Activated naive CD4-positive, alpha-beta T cell (primary cell): ENCODE results near the gene POFUT1.
"Not testable (repeated sequence)": the region's sequence is repeated elsewhere in the genome, so short reads cannot be mapped to it uniquely, and the experiment has no call there.

Experiments used
- DNase-seq, 4 experiments: peaks; one replicate each; lab custom pipeline; 2025; lab: John Stamatoyannopoulos, UW

Gene POFUT1

GRCh38 chr20:32234135-32234808, 26.6 kb downstream of the POFUT1 start:
- no peak for DNase-seq

GRCh38 chr20:32235331-32236047, 27.8 kb downstream of the POFUT1 start:
- no peak for DNase-seq

- no peak for DNase-seq
Measured at GRCh38 chr20:32236048-32236533, 28.4 kb downstream of the POFUT1 start.

GRCh38 chr20:32236819-32237218, 29.1 kb downstream of the POFUT1 start:
- no peak for DNase-seq

GRCh38 chr20:32237419-32237818, 29.7 kb downstream of the POFUT1 start:
- DNase-seq, result no peak

- no peak for DNase-seq
Measured at GRCh38 chr20:32238483-32239425, 31.1 kb downstream of the POFUT1 start.

- DNase-seq, result no peak
Measured at GRCh38 chr20:32240205-32240604, 32.5 kb downstream of the POFUT1 start.

- DNase-seq, result no peak
Measured at GRCh38 chr20:32241807-32242206, 34.1 kb downstream of the POFUT1 start.

GRCh38 chr20:32244150-32244823, 36.6 kb downstream of the POFUT1 start:
- DNase-seq, result no peak

GRCh38 chr20:32244959-32245358, 37.3 kb downstream of the POFUT1 start:
- no peak for DNase-seq

- not testable (repeated sequence) for DNase-seq
Measured at GRCh38 chr20:32246208-32246607, 38.5 kb downstream of the POFUT1 start.

GRCh38 chr20:32248043-32248442, 40.4 kb downstream of the POFUT1 start:
- DNase-seq, result no peak

GRCh38 chr20:32249030-32249738, 41.5 kb downstream of the POFUT1 start:
- no peak for DNase-seq

- DNase-seq, result no peak
Measured at GRCh38 chr20:32251470-32251869, 43.8 kb downstream of the POFUT1 start.

GRCh38 chr20:32252189-32252588, 44.5 kb downstream of the POFUT1 start:
- peak in 3 of 4 experiments; percentile 4 to 20 (median 14) for DNase-seq

- not testable (repeated sequence) for DNase-seq
Measured at GRCh38 chr20:32260973-32261372, 53.3 kb downstream of the POFUT1 start.

GRCh38 chr20:32261644-32262043, 54.0 kb downstream of the POFUT1 start:
- no peak for DNase-seq

GRCh38 chr20:32263398-32263954, 55.8 kb downstream of the POFUT1 start:
- DNase-seq, result no peak

GRCh38 chr20:32271620-32272019, 63.9 kb downstream of the POFUT1 start:
- no peak for DNase-seq

- no peak for DNase-seq
Measured at GRCh38 chr20:32274359-32274758, 66.7 kb downstream of the POFUT1 start.

GRCh38 chr20:32275163-32275562, 67.5 kb downstream of the POFUT1 start:
- DNase-seq, result not testable (repeated sequence)
